ENCODE results near the gene YTHDF1. TPM values are rescaled to one million over a fixed set of nuclear protein-coding genes. Genes with fewer than 3 reads are reported as not detected.

Gene YTHDF1
- polyA plus RNA-seq, 1 donor from 2014 or later = 36.9 TPM

DNA sequence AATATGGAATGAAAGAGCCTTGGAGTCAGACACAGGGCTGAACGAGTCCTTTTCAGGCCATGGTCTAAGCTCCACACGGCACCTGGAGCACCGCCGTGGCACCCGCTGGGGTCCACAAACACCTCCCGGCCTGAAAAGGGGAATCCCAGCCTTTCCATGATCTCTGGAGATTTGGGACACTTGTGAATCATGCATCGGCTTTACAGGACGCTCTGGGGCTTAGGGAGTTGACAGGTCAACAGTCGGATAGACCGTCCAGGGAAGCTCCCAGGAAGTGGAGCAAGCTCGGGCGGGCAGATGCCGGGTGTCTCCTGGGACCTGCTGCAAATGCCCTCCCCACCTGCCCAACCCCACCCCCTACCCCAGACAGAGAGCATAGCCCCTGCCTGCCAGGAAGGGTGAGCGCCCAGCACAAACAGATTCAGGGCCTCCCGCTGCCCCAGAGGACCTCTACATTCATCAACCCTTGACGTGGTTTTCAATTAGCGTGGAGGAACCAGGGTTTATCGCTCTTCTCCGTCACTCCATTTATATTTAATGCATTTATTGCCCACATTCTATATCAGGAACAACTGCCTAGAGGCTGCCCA lies 53.6 kb downstream of the YTHDF1 start:
- no peaks in the 10 kb centered on the region for H3K9me3 ChIP-seq (ENCODE audit: low read length)
- H4K20me1 ChIP-seq (ENCODE audit: insufficient read depth) = no peaks in the 10 kb centered on the region
- no peak for TF ChIP-seq TAF1 (IDR thresholded peaks at IDR 0.05; ENCODE audit: low read depth)

GRCh38 chr20:63161176-63161651 lies 54.7 kb downstream of the YTHDF1 start:
- H3K27ac ChIP-seq (ENCODE audit: low read length) = no peak overlapping the region
- H3F3A ChIP-seq (ENCODE audit: insufficient read depth, low read length, poor library complexity, severe bottlenecking) = no peaks in the 10 kb centered on the region
- H4K20me1 ChIP-seq (ENCODE audit: insufficient read depth) = no peaks in the 10 kb centered on the region
- no peaks in the 10 kb centered on the region for H3K79me2 ChIP-seq (replicated peaks; ENCODE audit: insufficient read depth, low read length)
- H3K4me2 ChIP-seq (ENCODE audit: low read length) = no peak overlapping the region
- no peaks in the 10 kb centered on the region for H3K36me3 ChIP-seq (ENCODE audit: insufficient read depth, low read length)
- no peak overlapping the region for H2AFZ ChIP-seq (ENCODE audit: low read depth, low read length)
- no peaks in the 10 kb centered on the region for H3K27me3 ChIP-seq (ENCODE audit: insufficient read depth, low read depth, low read length)
- no peak for TF ChIP-seq TAF1 (IDR thresholded peaks at IDR 0.05; ENCODE audit: low read depth)
- no peak for TF ChIP-seq SMC3 (conservative IDR thresholded peaks at IDR 0.05; ENCODE audit: poor library complexity)
- no peak for TF ChIP-seq REST (IDR thresholded peaks at IDR 0.05; ENCODE audit: borderline replicate concordance)
- TF ChIP-seq EP300 (conservative IDR thresholded peaks at IDR 0.05; ENCODE audit: poor library complexity, severe bottlenecking) = no peak
- no peak for TF ChIP-seq POLR2AphosphoS5 (IDR thresholded peaks at IDR 0.05)
- TF ChIP-seq MXI1 (conservative IDR thresholded peaks at IDR 0.05; ENCODE audit: poor library complexity, severe bottlenecking) = no peak
- TF ChIP-seq RAD21 (conservative IDR thresholded peaks at IDR 0.05) = no peak
- TF ChIP-seq EZH2 (IDR thresholded peaks at IDR 0.05; ENCODE audit: borderline replicate concordance, insufficient read depth, low read length, poor library complexity, severe bottlenecking) = no peak
- no peak for TF ChIP-seq CTCF (IDR thresholded peaks at IDR 0.05; ENCODE audit: poor library complexity, severe bottlenecking)
- H3K4me3 ChIP-seq (ENCODE audit: low read length) = no peak overlapping the region
- H3K9ac ChIP-seq (ENCODE audit: low read length) = no peak overlapping the region
- no peaks in the 10 kb centered on the region for H3K9me3 ChIP-seq (ENCODE audit: low read length)
- no peaks in the 10 kb centered on the region for H3K9me2 ChIP-seq (ENCODE audit: insufficient read depth, low read length)

More for the DNA sequence above, 53.6 kb downstream of the YTHDF1 start:
- Histone ChIP-seq H3K4me2 (ENCODE audit: low read length) (no peak overlapping the region), H3K9me2 (ENCODE audit: insufficient read depth, low read length) (no peaks in the 10 kb centered on the region), H2AFZ (ENCODE audit: low read depth, low read length) (no peak overlapping the region), H3K36me3 (ENCODE audit: insufficient read depth, low read length) (no peaks in the 10 kb centered on the region), H3K27ac (ENCODE audit: low read length) (no peak overlapping the region), H3K4me3 (ENCODE audit: low read length) (peak overlapping the region; percentile 51), H3K79me2 (replicated peaks; ENCODE audit: insufficient read depth, low read length) (no peaks in the 10 kb centered on the region), H3K9ac (ENCODE audit: low read length) (no peak overlapping the region), H3K27me3 (ENCODE audit: insufficient read depth, low read depth, low read length) (no peaks in the 10 kb centered on the region), H3F3A (ENCODE audit: insufficient read depth, low read length, poor library complexity, severe bottlenecking) (no peaks in the 10 kb centered on the region)

All from neural cell (in vitro differentiated cells).